Measurements from ENCODE around the gene DRD2.

DNA sequence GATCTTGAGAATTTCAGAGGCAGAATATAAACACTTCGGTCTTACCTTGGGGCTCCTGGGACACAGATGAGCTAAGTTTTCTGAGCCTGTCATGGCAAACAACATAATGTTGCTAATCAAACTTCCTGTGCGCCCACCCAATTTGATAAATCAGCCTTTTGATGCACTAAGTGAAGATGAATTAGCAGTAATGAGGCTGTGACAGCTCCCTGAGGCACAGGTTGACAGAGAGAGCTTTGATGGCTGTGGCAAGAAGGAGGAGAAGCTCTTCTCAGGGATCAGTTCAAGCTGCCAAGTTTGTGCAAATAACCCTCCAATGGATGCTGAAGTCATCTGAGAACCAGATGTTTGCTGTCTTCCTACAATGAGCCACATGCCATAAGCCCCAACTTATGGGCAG is 34.4 kb downstream of the DRD2 start:
- TF ChIP-seq POLR2AphosphoS5 (IDR thresholded peaks at IDR 0.05) (no peak), EP300 (IDR thresholded peaks at IDR 0.05) (no peak), POLR2A (IDR thresholded peaks at IDR 0.05) (no peak)
- TF ChIP-seq, protein P1, sequence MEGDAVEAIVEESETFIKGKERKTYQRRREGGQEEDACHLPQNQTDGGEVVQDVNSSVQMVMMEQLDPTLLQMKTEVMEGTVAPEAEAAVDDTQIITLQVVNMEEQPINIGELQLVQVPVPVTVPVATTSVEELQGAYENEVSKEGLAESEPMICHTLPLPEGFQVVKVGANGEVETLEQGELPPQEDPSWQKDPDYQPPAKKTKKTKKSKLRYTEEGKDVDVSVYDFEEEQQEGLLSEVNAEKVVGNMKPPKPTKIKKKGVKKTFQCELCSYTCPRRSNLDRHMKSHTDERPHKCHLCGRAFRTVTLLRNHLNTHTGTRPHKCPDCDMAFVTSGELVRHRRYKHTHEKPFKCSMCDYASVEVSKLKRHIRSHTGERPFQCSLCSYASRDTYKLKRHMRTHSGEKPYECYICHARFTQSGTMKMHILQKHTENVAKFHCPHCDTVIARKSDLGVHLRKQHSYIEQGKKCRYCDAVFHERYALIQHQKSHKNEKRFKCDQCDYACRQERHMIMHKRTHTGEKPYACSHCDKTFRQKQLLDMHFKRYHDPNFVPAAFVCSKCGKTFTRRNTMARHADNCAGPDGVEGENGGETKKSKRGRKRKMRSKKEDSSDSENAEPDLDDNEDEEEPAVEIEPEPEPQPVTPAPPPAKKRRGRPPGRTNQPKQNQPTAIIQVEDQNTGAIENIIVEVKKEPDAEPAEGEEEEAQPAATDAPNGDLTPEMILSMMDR (IDR thresholded peaks at IDR 0.05), result no peak

All from upper lobe of left lung (tissue), 4 donors.